ENCODE measurements around the gene TMPRSS3.

The TMPRSS3 gene

GRCh38 chr21:42395905-42396651, at the start of gene TMPRSS3:
Gene TMPRSS3, minus strand, starts transcription at chr21:42396052. Its CDS starts 635 bp downstream, at chr21:42395417.
- in situ Hi-C loops (cut with HindIII; ENCODE audit: low pct_ligation_motif_present, low pct_unique_long_range_greater_than_20kb, low sequenced_read_pairs) = no loop called here
- no peak for DNase-seq

- DNase-seq = no peak
- in situ Hi-C loops (cut with HindIII; ENCODE audit: low pct_ligation_motif_present, low pct_unique_long_range_greater_than_20kb, low sequenced_read_pairs) = no loop called here
Measured at GRCh38 chr21:42445311-42445710, 49.5 kb upstream of the TMPRSS3 start.

DNA sequence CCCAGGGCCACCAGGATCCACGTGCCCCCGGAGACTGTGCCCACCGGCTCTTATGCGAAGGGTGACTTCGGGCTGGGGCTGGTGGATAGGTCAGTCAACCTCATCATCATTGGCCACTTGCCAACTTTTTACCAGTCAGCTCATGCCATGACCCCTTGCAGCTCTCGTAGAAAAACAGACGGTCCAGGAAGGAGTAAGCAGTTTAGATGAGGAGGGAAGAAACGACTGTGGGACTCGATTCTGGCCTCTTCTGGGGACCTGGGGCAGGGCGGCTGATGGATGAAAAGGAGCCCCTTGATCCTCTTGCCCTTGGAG, 48.9 kb upstream of the TMPRSS3 start:
- DNase-seq = no peak
- in situ Hi-C loops (cut with HindIII; ENCODE audit: low pct_ligation_motif_present, low pct_unique_long_range_greater_than_20kb, low sequenced_read_pairs) = no loop called here

DNA sequence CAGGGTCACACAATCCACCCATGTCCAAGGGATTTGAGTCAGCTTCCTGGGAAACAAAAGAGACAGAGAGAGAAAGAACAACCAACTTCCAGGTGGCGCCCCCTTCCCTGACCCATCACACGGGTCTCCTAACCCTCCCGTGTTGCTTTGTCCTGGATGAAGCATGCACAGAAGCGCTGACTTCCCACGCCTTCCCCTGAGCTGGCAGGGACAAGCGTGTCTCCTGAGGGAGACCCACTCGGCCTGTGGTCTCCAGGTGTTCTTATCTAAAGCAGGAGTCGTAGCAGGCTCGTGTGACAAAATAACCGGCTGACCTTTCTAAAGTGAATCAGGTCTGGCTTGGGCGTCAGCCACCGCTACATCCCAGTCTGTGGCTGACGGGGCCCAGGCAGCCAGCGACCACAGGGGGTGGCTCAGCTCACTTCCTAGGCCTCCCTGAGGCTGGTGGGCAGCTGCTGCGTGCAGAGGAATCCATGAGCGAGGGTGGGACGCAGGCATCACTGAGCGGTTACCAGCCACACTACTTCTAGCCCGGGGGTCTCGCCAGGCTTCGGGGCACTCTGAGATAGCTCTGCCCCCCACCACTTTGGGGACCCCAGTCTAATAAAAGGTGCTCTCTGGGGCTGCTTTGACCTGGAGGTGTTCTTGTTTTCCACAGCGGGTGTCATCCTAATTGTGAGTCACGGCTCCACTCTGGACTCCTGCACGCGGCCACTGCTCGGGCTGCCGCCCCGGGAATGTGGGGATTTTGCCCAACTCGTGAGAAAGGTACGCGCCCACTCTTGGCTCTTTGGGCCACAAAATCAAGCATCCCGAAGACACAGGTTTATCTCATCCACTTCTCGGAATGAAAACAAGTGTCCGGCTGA, 48.3 kb upstream of the TMPRSS3 start:
- in situ Hi-C loops (cut with HindIII; ENCODE audit: low pct_ligation_motif_present, low pct_unique_long_range_greater_than_20kb, low sequenced_read_pairs) = no loop called here
- DNase-seq = no peak

GRCh38 chr21:42443181-42443785, 47.4 kb upstream of the TMPRSS3 start:
- in situ Hi-C loops (cut with HindIII; ENCODE audit: low pct_ligation_motif_present, low pct_unique_long_range_greater_than_20kb, low sequenced_read_pairs) = no loop called here
- DNase-seq = no peak

GRCh38 chr21:42441963-42442362, 46.1 kb upstream of the TMPRSS3 start:
- DNase-seq = no peak
- in situ Hi-C loops (cut with HindIII; ENCODE audit: low pct_ligation_motif_present, low pct_unique_long_range_greater_than_20kb, low sequenced_read_pairs) = no loop called here

DNA sequence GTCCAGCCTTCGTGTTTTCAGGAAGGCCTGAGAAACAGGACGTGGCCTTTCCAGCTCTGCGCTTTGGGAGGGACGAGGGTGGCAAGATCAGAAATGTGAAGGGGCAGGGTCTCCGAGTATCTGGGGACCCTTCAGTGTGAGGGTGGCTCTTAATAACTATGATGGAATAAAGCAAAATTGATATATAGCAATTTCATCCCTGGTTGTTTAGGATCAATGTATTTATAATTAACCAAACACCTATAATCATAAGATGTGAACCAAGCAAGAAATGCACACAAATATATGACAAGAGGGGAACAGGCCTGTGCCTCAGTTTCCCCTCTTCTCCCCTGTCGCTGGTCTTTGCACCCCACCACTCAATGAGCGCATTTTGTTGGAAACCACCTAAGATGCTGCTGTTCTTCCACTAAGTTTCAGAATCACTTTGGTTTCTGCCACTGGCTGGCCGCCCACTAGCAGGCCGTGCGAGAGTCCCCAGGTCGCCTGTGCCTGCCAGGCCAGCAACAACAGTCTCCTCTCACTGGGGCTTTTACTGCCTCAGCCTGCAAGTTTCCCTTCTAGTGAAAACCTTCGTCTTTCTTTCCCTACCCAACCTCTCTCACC, 44.4 kb upstream of the TMPRSS3 start:
- no peak for DNase-seq
- in situ Hi-C loops (cut with HindIII; ENCODE audit: low pct_ligation_motif_present, low pct_unique_long_range_greater_than_20kb, low sequenced_read_pairs) = no loop called here

DNA sequence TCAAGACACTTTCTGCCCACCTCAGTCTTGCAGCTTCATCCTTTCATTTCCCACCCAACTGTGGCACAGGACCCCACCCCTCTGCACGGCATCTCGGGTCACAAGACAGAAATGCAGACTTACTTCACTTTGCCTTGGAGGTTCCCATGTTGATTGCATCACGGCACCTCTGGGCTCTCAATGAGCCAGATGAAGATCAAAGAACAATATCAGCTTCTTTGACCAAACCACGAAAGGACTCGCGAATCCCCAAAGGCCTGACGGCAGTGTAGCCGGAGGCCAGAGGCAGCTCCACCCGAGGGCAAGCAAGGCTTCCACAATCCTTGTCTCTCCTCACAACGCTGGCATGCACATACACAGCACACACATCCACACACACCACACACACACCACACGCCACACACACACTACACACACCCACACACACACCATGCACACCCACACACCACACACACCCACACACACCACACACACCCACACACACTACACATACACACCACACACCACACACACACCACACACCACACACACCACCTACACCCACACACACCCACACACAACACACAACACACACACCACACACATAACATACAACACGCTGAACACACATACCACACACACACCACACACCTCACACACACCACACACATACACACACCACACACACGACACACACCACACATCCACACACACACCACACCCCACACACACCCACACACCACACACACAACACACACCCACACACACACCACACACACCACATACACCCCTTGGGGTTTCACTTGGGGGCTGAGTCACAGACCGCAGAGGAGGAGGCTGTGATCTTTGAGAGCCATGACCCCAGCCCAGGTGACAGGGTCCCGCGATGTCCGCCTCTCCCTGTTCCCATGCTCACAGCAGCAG, 43.7 kb upstream of the TMPRSS3 start:
- in situ Hi-C loops (cut with HindIII; ENCODE audit: low pct_ligation_motif_present, low pct_unique_long_range_greater_than_20kb, low sequenced_read_pairs) = no loop called here
- DNase-seq = no peak

DNA sequence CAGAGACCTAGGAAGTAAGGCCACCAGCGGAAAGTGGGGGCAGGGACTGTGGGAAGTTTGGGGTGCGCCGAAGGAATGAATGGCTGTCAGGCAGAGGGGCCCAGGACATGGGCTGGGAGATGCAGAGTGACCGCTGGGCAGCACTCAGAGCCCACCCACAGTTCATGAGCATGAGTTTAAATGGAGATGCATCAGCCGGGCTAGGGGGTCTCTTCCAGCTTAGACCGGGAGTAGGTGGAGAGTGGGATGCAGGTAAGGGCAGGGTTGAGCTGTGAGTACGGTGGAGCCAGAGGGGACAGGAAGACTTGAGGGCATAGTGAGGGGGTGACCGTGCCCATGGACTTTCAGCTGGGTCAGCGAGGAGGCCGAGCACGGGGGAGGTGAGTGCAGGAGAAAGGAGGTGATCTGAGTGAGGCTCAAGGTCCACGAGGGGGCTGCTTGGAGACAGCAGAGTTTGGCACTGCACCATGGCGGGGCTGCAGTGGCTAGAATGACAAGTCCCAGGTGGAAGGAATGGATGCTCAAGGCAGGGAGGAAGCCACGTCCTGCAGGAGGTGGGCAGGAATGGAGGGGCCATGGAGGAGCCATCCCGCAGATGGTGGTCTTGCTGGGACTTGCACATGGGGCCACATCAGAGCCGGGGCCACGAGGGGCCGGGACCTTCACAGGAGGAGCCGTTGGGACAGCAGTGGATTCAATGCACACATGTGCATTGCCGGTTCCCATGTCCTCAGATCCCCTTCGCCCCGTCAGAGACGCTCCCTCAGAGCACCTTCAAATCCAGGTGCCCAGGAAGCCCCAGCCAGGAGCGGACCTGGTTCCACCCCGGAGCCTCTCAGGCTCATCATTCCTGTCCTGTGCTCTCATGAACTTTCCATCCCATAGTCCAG, 42.7 kb upstream of the TMPRSS3 start:
- DNase-seq = no peak
- in situ Hi-C loops (cut with HindIII; ENCODE audit: low pct_ligation_motif_present, low pct_unique_long_range_greater_than_20kb, low sequenced_read_pairs) = no loop called here

- in situ Hi-C loops (cut with HindIII; ENCODE audit: low pct_ligation_motif_present, low pct_unique_long_range_greater_than_20kb, low sequenced_read_pairs) = no loop called here
- DNase-seq = peak; percentile 5
Measured at GRCh38 chr21:42437786-42438185, 41.9 kb upstream of the TMPRSS3 start.

DNA sequence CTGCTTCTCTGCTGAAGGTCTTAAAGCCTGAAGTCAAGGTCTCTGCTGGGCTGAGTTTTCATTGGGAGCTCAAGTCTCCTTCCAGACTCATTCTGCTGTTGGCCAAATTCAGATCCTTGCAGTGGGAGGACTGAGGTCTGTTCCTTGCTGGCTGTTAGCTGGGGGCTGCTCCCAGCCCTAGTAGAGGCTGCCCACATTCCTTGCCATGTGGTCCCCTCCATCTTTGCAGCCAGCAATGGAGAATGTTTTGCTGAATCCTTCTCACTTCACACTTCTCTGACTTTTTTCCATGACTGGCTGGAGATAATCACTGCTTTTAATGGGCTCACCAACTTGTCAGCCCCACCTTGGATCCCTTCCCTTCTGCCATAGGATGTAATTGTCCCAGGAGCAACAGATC, 41.1 kb upstream of the TMPRSS3 start:
- no peak for DNase-seq
- in situ Hi-C loops (cut with HindIII; ENCODE audit: low pct_ligation_motif_present, low pct_unique_long_range_greater_than_20kb, low sequenced_read_pairs) = no loop called here

GRCh38 chr21:42435833-42436232, 40.0 kb upstream of the TMPRSS3 start:
- in situ Hi-C loops (cut with HindIII; ENCODE audit: low pct_ligation_motif_present, low pct_unique_long_range_greater_than_20kb, low sequenced_read_pairs) = no loop called here
- DNase-seq = no peak

DNA sequence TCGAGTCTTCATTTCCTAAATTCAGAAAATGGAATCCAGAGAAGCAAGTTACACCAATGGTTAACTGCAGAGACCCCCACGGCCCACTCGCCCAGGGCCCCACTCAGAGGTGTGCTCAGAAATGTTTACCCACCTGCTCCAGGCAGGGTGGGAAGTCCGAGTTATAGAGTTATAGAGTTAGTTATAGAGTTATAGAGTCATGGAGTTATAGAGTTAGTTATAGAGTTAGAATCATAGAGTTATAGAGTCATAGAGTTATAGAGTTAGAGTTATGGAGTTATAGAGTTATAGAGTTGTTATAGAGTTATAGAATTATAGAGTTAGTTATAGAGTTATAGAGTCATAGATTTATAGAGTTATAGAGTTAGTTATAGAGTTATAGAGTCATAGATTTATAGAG, 39.5 kb upstream of the TMPRSS3 start:
- DNase-seq = no peak
- in situ Hi-C loops (cut with HindIII; ENCODE audit: low pct_ligation_motif_present, low pct_unique_long_range_greater_than_20kb, low sequenced_read_pairs) = no loop called here

GRCh38 chr21:42434884-42435283, 39.0 kb upstream of the TMPRSS3 start:
- in situ Hi-C loops (cut with HindIII; ENCODE audit: low pct_ligation_motif_present, low pct_unique_long_range_greater_than_20kb, low sequenced_read_pairs) = no loop called here
- no peak for DNase-seq

GRCh38 chr21:42433946-42434551, 38.2 kb upstream of the TMPRSS3 start:
- no peak for DNase-seq
- in situ Hi-C loops (cut with HindIII; ENCODE audit: low pct_ligation_motif_present, low pct_unique_long_range_greater_than_20kb, low sequenced_read_pairs) = no loop called here

GRCh38 chr21:42432695-42433094, 36.8 kb upstream of the TMPRSS3 start:
- in situ Hi-C loops (cut with HindIII; ENCODE audit: low pct_ligation_motif_present, low pct_unique_long_range_greater_than_20kb, low sequenced_read_pairs) = no loop called here
- DNase-seq = no peak

DNA sequence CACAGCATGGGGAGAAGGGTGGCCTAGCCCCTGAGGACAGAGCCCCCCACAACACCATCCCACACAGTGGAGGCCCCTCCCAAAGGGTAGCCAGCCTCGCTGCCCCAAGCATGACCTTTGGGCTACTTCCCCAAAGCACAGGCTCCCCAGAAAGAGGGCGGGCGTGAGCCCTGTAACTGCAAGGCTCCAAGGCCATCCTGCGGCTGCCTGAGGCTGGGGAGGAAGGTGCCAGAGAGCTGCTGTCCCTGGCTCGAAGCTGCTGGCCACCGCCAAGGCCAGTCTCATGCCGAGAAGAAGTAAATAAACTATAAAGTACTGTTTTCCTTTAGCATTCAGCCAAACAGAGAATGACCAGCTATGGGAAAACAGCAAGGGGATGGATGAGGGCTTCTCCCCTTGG, 35.3 kb upstream of the TMPRSS3 start:
- no peak for DNase-seq
- in situ Hi-C loops (cut with HindIII; ENCODE audit: low pct_ligation_motif_present, low pct_unique_long_range_greater_than_20kb, low sequenced_read_pairs) = no loop called here

All from ACHN (cell line).